ENCODE data around the gene LHFPL4. TPM values are rescaled to one million over a fixed set of nuclear protein-coding genes. Genes with fewer than 3 reads are reported as not detected.

LHFPL4 gene
- total and polyA plus RNA-seq, 2 of the 13 experiments (the other 11 are each of a cell fraction or from before 2014, with no cell fraction given): 0.02 to 0.03 TPM

DNA sequence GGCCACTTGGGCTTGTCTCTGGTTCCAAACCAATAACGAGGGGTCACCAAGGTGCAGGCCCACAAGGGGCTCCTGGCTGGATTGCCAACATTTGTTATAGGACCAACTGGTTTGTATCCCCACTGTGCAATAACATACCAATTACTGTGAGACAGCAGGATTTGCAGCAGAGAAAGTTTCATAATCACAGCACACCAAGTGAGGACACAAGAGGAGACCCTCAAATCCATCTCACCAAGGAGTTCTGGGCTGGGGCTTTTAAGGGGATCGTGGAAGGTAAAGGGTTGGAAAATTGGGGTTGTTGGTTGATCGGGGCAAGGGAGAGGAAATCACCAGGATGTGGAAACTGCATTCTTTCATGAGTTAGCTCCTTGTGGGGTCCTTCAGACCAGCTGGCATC lies 29.7 kb upstream of the LHFPL4 start (continued):
- TF ChIP-seq, protein P1, sequence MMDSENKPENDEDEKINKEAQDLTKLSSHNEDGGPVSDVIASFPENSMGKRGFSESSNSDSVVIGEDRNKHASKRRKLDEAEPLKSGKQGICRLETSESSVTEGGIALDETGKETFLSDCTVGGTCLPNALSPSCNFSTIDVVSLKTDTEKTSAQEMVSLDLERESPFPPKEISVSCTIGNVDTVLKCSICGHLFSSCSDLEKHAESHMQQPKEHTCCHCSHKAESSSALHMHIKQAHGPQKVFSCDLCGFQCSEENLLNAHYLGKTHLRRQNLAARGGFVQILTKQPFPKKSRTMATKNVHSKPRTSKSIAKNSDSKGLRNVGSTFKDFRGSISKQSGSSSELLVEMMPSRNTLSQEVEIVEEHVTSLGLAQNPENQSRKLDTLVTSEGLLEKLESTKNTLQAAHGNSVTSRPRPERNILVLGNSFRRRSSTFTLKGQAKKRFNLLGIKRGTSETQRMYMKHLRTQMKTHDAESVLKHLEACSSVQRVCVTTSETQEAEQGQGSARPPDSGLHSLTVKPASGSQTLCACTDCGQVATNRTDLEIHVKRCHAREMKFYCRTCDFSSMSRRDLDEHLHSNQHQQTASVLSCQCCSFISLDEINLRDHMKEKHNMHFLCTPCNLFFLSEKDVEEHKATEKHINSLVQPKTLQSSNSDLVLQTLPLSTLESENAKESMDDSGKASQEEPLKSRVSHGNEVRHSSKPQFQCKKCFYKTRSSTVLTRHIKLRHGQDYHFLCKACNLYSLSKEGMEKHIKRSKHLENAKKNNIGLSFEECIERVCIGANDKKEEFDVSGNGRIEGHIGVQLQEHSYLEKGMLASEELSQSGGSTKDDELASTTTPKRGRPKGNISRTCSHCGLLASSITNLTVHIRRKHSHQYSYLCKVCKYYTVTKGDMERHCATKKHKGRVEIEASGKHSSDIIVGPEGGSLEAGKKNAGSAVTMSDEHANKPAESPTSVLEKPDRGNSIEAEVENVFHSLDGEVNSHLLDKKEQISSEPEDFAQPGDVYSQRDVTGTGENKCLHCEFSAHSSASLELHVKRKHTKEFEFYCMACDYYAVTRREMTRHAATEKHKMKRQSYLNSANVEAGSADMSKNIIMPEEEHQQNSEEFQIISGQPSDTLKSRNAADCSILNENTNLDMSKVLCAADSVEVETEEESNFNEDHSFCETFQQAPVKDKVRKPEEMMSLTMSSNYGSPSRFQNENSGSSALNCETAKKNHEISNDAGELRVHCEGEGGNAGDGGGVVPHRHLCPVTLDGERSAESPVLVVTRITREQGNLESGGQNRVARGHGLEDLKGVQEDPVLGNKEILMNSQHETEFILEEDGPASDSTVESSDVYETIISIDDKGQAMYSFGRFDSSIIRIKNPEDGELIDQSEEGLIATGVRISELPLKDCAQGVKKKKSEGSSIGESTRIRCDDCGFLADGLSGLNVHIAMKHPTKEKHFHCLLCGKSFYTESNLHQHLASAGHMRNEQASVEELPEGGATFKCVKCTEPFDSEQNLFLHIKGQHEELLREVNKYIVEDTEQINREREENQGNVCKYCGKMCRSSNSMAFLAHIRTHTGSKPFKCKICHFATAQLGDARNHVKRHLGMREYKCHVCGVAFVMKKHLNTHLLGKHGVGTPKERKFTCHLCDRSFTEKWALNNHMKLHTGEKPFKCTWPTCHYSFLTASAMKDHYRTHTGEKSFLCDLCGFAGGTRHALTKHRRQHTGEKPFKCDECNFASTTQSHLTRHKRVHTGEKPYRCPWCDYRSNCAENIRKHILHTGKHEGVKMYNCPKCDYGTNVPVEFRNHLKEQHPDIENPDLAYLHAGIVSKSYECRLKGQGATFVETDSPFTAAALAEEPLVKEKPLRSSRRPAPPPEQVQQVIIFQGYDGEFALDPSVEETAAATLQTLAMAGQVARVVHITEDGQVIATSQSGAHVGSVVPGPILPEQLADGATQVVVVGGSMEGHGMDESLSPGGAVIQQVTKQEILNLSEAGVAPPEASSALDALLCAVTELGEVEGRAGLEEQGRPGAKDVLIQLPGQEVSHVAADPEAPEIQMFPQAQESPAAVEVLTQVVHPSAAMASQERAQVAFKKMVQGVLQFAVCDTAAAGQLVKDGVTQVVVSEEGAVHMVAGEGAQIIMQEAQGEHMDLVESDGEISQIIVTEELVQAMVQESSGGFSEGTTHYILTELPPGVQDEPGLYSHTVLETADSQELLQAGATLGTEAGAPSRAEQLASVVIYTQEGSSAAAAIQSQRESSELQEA (CRISPR knock-in tag; IDR thresholded peaks at IDR 0.05; ENCODE audit: not compliant biosample characterization): no peak

DNA sequence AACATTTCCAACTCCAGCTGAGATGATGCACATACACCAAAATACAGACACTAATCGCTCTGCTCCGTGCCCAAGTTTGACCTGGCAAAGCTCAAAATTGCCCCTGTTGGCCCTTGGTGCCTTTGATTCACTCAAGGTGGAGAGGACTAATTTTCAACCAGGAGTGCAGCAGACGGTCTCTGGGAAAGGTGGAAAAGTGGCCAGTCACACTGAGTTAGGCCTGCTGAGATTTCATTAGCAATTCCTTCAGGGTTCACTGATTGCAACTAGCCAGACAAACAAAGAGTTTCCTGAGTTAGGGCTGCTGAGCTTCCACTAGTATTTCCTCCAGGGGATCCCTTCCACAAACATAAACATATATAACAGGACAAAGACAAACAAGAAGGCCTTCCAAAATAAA lies 28.7 kb upstream of the LHFPL4 start:
- peaks cover 0 to 11% of the 10 kb centered on the region in 2 experiments; a peak in 1 of 5 replicates for H3K27me3 ChIP-seq (ENCODE audit: control insufficient read depth in 1 of 2, insufficient read depth in 2 of 2, low read length in 2 of 2)
- in situ Hi-C loops (cut with HindIII; ENCODE audit: extremely low pct_ligation_motif_present, low pct_unique_long_range_greater_than_20kb) (no loop called here), intact Hi-C loops (cut with micrococcal nuclease; ENCODE audit: unreplicated experiment) (no loop called here)
- H3K9ac ChIP-seq (ENCODE audit: insufficient read depth, low read depth, low read length): no peak overlapping the region
- no peaks in the 10 kb centered on the region for H3K79me2 ChIP-seq (ENCODE audit: insufficient read depth, low read length)
- H3K4me3 ChIP-seq (replicated peaks in 1 of 3; ENCODE audit: insufficient read depth in 1 of 3, low read depth in 2 of 3, low read length in 3 of 3): no peak overlapping the region
- no peaks in the 10 kb centered on the region for H4K20me1 ChIP-seq (ENCODE audit: insufficient read depth, low read length)
- H3K9me3 ChIP-seq (ENCODE audit: low read length): peaks cover 7% of the 10 kb centered on the region
- no peak for ATAC-seq
- ChIA-PET POLR2A (no interaction called here), CTCF (ENCODE audit: low intra/inter-chr PET ratio, low total read pairs) (no interaction called here)
- H3K36me3 ChIP-seq (replicated peaks in 1 of 2; ENCODE audit: control insufficient read depth in 1 of 2, insufficient read depth in 2 of 2, low read length in 2 of 2): no peaks in the 10 kb centered on the region
- no peak for FAIRE-seq
- H3K4me2 ChIP-seq (ENCODE audit: low read depth, low read length): no peak overlapping the region
- 4% methylated on average over 3 of the region's 3 CpGs for WGBS (ENCODE audit: low lambda C conversion rate)
- no TSS peak for BruUV-seq (replicated peaks)
- TF ChIP-seq, protein P2, sequence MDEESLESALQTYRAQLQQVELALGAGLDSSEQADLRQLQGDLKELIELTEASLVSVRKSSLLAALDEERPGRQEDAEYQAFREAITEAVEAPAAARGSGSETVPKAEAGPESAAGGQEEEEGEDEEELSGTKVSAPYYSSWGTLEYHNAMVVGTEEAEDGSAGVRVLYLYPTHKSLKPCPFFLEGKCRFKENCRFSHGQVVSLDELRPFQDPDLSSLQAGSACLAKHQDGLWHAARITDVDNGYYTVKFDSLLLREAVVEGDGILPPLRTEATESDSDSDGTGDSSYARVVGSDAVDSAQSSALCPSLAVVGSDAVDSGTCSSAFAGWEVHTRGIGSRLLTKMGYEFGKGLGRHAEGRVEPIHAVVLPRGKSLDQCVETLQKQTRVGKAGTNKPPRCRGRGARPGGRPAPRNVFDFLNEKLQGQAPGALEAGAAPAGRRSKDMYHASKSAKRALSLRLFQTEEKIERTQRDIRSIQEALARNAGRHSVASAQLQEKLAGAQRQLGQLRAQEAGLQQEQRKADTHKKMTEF (CRISPR knock-in tag; IDR thresholded peaks at IDR 0.05): no peak
- TF ChIP-seq MXI1 (IDR thresholded peaks at IDR 0.05; ENCODE audit: borderline replicate concordance, low read depth, low read length) (no peak), SYNCRIP (IDR thresholded peaks at IDR 0.05; ENCODE audit: insufficient read depth, low read depth, low read length) (no peak), IKZF4 (CRISPR knock-in tag; IDR thresholded peaks at IDR 0.05; ENCODE audit: borderline replicate concordance, low read depth, not compliant biosample characterization) (no peak), ZNF670 (CRISPR knock-in tag; IDR thresholded peaks at IDR 0.05; ENCODE audit: borderline replicate concordance) (no peak)
- TF ChIP-seq, protein P3, sequence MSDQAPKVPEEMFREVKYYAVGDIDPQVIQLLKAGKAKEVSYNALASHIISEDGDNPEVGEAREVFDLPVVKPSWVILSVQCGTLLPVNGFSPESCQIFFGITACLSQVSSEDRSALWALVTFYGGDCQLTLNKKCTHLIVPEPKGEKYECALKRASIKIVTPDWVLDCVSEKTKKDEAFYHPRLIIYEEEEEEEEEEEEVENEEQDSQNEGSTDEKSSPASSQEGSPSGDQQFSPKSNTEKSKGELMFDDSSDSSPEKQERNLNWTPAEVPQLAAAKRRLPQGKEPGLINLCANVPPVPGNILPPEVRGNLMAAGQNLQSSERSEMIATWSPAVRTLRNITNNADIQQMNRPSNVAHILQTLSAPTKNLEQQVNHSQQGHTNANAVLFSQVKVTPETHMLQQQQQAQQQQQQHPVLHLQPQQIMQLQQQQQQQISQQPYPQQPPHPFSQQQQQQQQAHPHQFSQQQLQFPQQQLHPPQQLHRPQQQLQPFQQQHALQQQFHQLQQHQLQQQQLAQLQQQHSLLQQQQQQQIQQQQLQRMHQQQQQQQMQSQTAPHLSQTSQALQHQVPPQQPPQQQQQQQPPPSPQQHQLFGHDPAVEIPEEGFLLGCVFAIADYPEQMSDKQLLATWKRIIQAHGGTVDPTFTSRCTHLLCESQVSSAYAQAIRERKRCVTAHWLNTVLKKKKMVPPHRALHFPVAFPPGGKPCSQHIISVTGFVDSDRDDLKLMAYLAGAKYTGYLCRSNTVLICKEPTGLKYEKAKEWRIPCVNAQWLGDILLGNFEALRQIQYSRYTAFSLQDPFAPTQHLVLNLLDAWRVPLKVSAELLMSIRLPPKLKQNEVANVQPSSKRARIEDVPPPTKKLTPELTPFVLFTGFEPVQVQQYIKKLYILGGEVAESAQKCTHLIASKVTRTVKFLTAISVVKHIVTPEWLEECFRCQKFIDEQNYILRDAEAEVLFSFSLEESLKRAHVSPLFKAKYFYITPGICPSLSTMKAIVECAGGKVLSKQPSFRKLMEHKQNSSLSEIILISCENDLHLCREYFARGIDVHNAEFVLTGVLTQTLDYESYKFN (CRISPR knock-in tag; conservative IDR thresholded peaks at IDR 0.05): no peak
- H2AFZ ChIP-seq (ENCODE audit: low read length): no peak overlapping the region
- no peak for DNase-seq (ENCODE audit: low spot score)
- no peaks in the 10 kb centered on the region for H3K4me1 ChIP-seq (ENCODE audit: insufficient read depth, low read length)
- H3K27ac ChIP-seq (ENCODE audit: extremely low read length, insufficient read depth, low read length): no peak overlapping the region

All from HepG2 (cell line).